Measurements from ENCODE around the gene KHSRP. TPM values are rescaled to one million over a fixed set of nuclear protein-coding genes. Genes with fewer than 3 reads are reported as not detected.

Gene KHSRP
- total and polyA plus RNA-seq, 7 donors = 63.9 to 232 (median 94.6) TPM

- H3K9me3 ChIP-seq = no peaks in the 10 kb centered on the region
- H3K27ac ChIP-seq = peak within 1 kb of the TSS in 1 of 4 donors; percentile 41
- WGBS, 2 donors = 3 to 8% methylated on average over 65 of the region's 65 CpGs
- H3K4me3 ChIP-seq = peak within 1 kb of the TSS in 1 of 4 donors; percentile 16
- no peaks in the 10 kb centered on the region for H3K36me3 ChIP-seq
- peaks cover 10 to 25% (median 18%) of the 10 kb centered on the region in 3 donors for H3K27me3 ChIP-seq
- peaks cover 0 to 15% (median 6%) of the 10 kb centered on the region in 4 donors for H3K4me1 ChIP-seq
- DNase-seq = no peak
- TF ChIP-seq, protein P1, sequence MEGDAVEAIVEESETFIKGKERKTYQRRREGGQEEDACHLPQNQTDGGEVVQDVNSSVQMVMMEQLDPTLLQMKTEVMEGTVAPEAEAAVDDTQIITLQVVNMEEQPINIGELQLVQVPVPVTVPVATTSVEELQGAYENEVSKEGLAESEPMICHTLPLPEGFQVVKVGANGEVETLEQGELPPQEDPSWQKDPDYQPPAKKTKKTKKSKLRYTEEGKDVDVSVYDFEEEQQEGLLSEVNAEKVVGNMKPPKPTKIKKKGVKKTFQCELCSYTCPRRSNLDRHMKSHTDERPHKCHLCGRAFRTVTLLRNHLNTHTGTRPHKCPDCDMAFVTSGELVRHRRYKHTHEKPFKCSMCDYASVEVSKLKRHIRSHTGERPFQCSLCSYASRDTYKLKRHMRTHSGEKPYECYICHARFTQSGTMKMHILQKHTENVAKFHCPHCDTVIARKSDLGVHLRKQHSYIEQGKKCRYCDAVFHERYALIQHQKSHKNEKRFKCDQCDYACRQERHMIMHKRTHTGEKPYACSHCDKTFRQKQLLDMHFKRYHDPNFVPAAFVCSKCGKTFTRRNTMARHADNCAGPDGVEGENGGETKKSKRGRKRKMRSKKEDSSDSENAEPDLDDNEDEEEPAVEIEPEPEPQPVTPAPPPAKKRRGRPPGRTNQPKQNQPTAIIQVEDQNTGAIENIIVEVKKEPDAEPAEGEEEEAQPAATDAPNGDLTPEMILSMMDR (IDR thresholded peaks at IDR 0.05) = no peak
- TF ChIP-seq POLR2A (IDR thresholded peaks at IDR 0.05) = peak in 1 of 2 donors; percentile 68
- no peak for TF ChIP-seq EP300 (IDR thresholded peaks at IDR 0.05)
- peak in 1 of 4 donors; percentile 17 for TF ChIP-seq POLR2AphosphoS5 (IDR thresholded peaks at IDR 0.05)
- intact Hi-C loops (cut with DNase I) = loop anchor here (5.0 kb wide), 1 partner anchor 68 kb away; the partner anchor contains the start of gene TNFSF9
These were observed 39.7 kb upstream of the KHSRP start, which contains the start of gene CRB3 for GRCh38 chr19:6464070-6464873. Gene CRB3 (plus strand): TSS chr19:6464271. CDS start chr19:6464702, 431 bp downstream.

- peaks cover 10 to 25% (median 18%) of the 10 kb centered on the region in 3 donors for H3K27me3 ChIP-seq
- WGBS, 2 donors = 0 to 1% methylated on average over 57 of the region's 57 CpGs
- DNase-seq = peak; percentile 97
- H3K4me3 ChIP-seq = peak overlapping the region; percentile 70 to 85 (median 78)
- intact Hi-C loops (cut with DNase I) = loop anchor here (2.0 to 5.0 kb wide), 2 partner anchors 72 to 277 kb away; partner anchors contain the start of genes GPR108 and TNFSF9
- peaks cover 0 to 22% (median 7%) of the 10 kb centered on the region in 4 donors for H3K36me3 ChIP-seq
- peaks cover 0 to 31% (median 22%) of the 10 kb centered on the region in 4 donors for H3K4me1 ChIP-seq
- peak overlapping the region; percentile 83 to 93 (median 88) for H3K27ac ChIP-seq
- no peaks in the 10 kb centered on the region for H3K9me3 ChIP-seq
- TF ChIP-seq, protein P1 (IDR thresholded peaks at IDR 0.05) = peak; percentile 45 to 81 (median 72)
- TF ChIP-seq EP300 (IDR thresholded peaks at IDR 0.05) = no peak
- peak in 2 of 4 donors; percentile 14 to 53 for TF ChIP-seq POLR2AphosphoS5 (IDR thresholded peaks at IDR 0.05)
- peak in 1 of 2 donors; percentile 22 for TF ChIP-seq POLR2A (IDR thresholded peaks at IDR 0.05)
These were observed 35.7 kb upstream of the KHSRP start for GRCh38 chr19:6460099-6460884.

GRCh38 chr19:6459262-6460098 is 34.9 kb upstream of the KHSRP start, which contains the start of gene SLC25A23:
Gene SLC25A23 (minus strand): TSS chr19:6459792. CDS start chr19:6459628, 164 bp downstream.
- H3K4me1 ChIP-seq = peaks cover 0 to 31% (median 22%) of the 10 kb centered on the region in 4 donors
- peak within 1 kb of the TSS; percentile 83 to 93 (median 88) for H3K27ac ChIP-seq
- peaks cover 9 to 19% (median 10%) of the 10 kb centered on the region in 3 donors for H3K27me3 ChIP-seq
- TF ChIP-seq POLR2AphosphoS5 (IDR thresholded peaks at IDR 0.05) (peak; percentile 6 to 61 (median 50)), POLR2A (IDR thresholded peaks at IDR 0.05) (peak in 1 of 2 donors; percentile 20)
- TF ChIP-seq, protein P1 (IDR thresholded peaks at IDR 0.05) = no peak
- peaks cover 5 to 30% (median 15%) of the 10 kb centered on the region in 4 donors for H3K36me3 ChIP-seq
- intact Hi-C loops (cut with DNase I) = loop anchor here (2.0 to 5.0 kb wide), 3 partner anchors 73 to 277 kb away; partner anchors contain the start of genes GPR108 and TNFSF9
- H3K9me3 ChIP-seq = peaks cover 0 to 4% (median 0%) of the 10 kb centered on the region in 4 donors
- peak within 1 kb of the TSS; percentile 70 to 85 (median 78) for H3K4me3 ChIP-seq
- peak; percentile 87 for DNase-seq
- WGBS, 2 donors = 1 to 4% methylated on average over 70 of the region's 70 CpGs
